GM13976 (cell line): ENCODE results near the gene L2HGDH.

Source experiments
- DNase-seq: peaks from one replicate; pipeline ENCODE4 v3.0.0; 2012; ENCODE audit warnings: low spot score
- in situ Hi-C: fragments of 300-500 bp; cut with MboI; formaldehyde crosslinking; loops from one replicate; pipeline ENCODE4 v1.12.0; 2022; ENCODE audit warnings: low sequenced_read_pairs, mixed read lengths, inconsistent platforms; ENCODE audit not compliant: unreplicated experiment
- TF ChIP-seq, protein P1 (sequence below): IDR thresholded peaks from 2 replicates; pipeline ENCODE4 v1.5.1; 2012; ENCODE audit warnings: borderline replicate concordance, mild to moderate bottlenecking; ENCODE audit not compliant: insufficient read depth; ENCODE audit errors: extremely low read depth, missing control alignments, control extremely low read depth

L2HGDH gene

DNA sequence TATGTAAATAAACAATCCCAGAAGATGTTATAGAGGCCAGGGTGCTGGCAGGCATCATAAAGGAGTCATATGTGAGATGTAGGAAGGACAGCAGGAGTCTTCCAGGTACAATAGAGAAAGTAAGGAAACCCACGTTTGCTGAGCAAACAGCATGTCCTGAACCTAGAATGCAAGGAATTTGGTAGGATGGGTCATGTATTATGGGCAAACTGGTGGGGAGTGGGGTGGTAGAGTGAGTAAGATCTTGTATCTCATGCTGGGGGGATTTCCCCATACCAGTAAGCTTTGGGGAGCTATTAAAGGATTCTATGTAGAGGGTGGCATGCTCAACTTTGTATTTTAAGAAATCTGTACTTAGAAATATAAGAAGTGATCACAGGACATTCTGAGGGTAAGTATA lies 43.7 kb upstream of the L2HGDH start:
- in situ Hi-C loops = no loop called here
- TF ChIP-seq, protein P1, sequence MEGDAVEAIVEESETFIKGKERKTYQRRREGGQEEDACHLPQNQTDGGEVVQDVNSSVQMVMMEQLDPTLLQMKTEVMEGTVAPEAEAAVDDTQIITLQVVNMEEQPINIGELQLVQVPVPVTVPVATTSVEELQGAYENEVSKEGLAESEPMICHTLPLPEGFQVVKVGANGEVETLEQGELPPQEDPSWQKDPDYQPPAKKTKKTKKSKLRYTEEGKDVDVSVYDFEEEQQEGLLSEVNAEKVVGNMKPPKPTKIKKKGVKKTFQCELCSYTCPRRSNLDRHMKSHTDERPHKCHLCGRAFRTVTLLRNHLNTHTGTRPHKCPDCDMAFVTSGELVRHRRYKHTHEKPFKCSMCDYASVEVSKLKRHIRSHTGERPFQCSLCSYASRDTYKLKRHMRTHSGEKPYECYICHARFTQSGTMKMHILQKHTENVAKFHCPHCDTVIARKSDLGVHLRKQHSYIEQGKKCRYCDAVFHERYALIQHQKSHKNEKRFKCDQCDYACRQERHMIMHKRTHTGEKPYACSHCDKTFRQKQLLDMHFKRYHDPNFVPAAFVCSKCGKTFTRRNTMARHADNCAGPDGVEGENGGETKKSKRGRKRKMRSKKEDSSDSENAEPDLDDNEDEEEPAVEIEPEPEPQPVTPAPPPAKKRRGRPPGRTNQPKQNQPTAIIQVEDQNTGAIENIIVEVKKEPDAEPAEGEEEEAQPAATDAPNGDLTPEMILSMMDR = no peak
- DNase-seq = no peak

DNA sequence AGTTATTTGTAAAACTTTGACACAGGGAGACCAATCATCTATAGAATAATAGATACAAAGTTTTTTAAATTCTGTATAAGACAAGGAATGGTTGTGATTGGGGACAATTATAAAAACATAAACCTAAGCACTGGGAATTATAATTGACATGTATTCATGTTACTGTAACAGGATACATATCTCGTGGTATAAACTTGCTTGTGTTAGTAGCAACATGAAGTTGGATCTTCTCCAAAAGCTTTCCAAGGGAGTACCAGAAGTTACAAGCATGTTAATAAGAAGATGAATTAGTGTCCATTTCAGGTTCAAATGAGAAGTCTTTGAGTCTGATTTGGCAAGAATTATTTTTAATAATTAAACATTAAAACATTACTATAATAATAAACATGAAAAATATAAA lies 42.5 kb upstream of the L2HGDH start:
- in situ Hi-C loops = no loop called here
- TF ChIP-seq, protein P1 = no peak
- DNase-seq = no peak

DNA sequence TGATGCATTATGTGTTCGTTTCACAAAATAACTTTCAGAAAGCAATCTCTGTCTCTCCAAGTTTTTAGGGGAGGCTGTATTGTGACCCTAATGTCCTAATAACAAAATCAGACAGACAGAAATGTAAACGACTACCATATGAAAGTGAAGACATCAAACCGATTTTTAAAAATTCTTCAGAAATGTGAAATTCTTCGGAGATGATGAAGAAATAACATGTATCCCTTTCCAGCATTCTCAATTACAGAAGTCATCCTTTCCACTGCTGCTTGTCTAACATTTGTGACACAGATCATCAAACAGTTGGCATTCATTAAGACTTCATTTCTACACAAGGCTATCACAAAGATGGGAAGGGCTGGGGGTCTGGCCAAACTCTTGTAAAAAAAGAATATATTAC lies 41.1 kb upstream of the L2HGDH start:
- TF ChIP-seq, protein P1 = no peak
- no peak for DNase-seq
- in situ Hi-C loops = no loop called here

- in situ Hi-C loops = no loop called here
- DNase-seq = no peak
- TF ChIP-seq, protein P1 = no peak
These were observed 40.6 kb upstream of the L2HGDH start for GRCh38 chr14:50352584-50352983.

DNA sequence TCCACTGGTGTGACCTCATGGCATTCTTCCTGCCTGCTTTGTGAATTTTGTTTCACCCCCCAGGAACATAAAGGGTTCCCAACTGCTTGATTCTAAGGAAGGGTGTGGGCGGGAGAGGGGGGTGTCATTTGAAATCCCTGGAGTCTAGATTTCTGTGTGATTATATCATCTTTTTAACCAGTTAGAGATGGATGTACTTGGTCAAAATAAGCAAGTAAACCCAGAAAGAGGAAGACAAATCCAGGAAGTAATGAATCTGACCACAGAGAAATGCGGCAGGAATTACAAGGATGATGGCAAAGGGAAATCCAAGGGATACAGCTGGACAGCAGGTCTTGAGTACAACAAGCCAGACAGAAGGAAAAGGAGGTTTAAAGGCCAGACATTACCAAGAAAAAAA lies 38.9 kb upstream of the L2HGDH start:
- no peak for DNase-seq

DNA sequence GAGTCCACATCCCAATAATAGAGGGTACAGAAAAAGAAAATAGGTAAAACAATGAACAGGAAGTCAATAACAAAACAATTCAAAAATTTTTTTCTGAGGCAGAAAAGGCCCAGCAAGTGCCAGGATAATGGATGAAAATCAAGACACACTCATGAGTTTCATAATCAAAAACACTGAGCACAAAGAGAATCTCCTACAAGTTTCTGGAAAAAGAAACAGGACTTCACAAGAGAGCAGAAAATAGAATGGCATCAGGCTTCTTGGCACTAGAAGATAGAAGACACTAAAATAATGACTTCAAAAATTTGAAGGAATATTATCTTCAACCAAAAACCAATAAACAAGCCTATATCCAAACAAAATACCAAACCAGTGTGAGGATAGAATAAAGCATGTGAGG lies 36.9 kb upstream of the L2HGDH start:
- TF ChIP-seq, protein P1 = no peak
- DNase-seq = no peak
- in situ Hi-C loops = no loop called here

More for the DNA sequence above, 38.9 kb upstream of the L2HGDH start:
- TF ChIP-seq, protein P1 = no peak
- in situ Hi-C loops = no loop called here

DNA sequence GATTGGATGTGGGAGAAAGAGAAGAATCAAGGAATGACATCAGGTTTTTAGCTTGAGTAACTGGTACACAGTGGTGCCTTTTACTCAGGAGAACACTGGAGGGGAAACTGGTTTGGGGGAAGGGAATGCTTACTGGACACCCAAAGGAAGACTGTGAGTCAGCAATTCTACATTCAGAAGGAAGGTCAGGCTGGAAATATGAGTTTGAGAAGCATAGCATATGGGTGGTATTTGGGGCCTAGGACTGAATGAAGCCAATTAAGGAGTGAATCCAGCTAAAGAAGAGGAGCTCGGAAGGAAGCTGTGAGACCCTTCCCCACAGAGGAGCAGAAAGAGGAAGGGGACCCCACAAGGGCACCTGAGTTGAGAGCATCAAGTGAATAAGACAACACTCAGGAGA lies 35.5 kb upstream of the L2HGDH start:
- TF ChIP-seq, protein P1 = no peak
- in situ Hi-C loops = no loop called here
- no peak for DNase-seq
